Gastrocnemius medialis (tissue), 4 donors: Measurements from ENCODE around the gene SPNS2. TPM values are rescaled to one million over a fixed set of nuclear protein-coding genes. Genes with fewer than 3 reads are reported as not detected.

ENCODE experiments used
- ATAC-seq, 2 donors: fragments of 150-250 bp; one replicate each; pipeline ENCODE4 v1.9.1; 2016
- DNase-seq, 2 donors: peaks; one replicate each; pipeline ENCODE4 v3.0.0-alpha.2; 2019
- H3K27ac ChIP-seq, 4 donors: fragments of 200-600 bp; sonication (generic); 1 replicate in 1 of 4; 2 replicates in 3 of 4; pipeline ENCODE4 v1.5.1; 2016 to 2018; ENCODE audit warnings: mild to moderate bottlenecking in 2 of 4, moderate library complexity in 1 of 4
- H3K27me3 ChIP-seq, 3 donors: fragments of 200-600 bp; sonication (generic) in 2 of 3; 1 replicate in 1 of 3; 2 replicates in 2 of 3; pipeline versions ENCODE4 v1.5.1 to v1.6.0; 2016 to 2019; ENCODE audit warnings: mild to moderate bottlenecking in 1 of 3, moderate library complexity in 1 of 3
- H3K36me3 ChIP-seq, 2 donors: fragments of 200-600 bp; sonication (generic) in 1 of 2; one replicate each; pipeline ENCODE4 v1.5.1; 2017 to 2018
- H3K4me1 ChIP-seq, 2 donors: fragments of 200-600 bp; sonication (generic) in 1 of 2; one replicate each; pipeline ENCODE4 v1.5.1; 2016 to 2017; ENCODE audit warnings: mild to moderate bottlenecking in 2 of 2
- H3K4me3 ChIP-seq, 4 donors: fragments of 200-600 bp; sonication (generic) in 3 of 4; 1 replicate in 1 of 4; 2 replicates in 3 of 4; pipeline ENCODE4 v1.5.1; 2016 to 2019; ENCODE audit warnings: mild to moderate bottlenecking in 2 of 4
- H3K9me3 ChIP-seq, 3 donors: fragments of 200-600 bp; sonication (generic) in 2 of 3; 1 replicate in 1 of 3; 2 replicates in 2 of 3; pipeline ENCODE4 v1.5.1; 2016 to 2019
- CTCF ChIP-seq, 5 experiments: fragments of 450-650 bp in 3 of 5; fragments of 200-600 bp in 2 of 5; sonication (generic) in 2 of 5; IDR thresholded peaks in 4 of 5; conservative IDR thresholded peaks in 1 of 5; 1 replicate in 4 of 5; 2 replicates in 1 of 5; pipeline ENCODE4 v1.5.1; 2016 to 2019; ENCODE audit warnings: antibody characterized with exemption in 5 of 5, mild to moderate bottlenecking in 3 of 5, moderate library complexity in 3 of 5
- POLR2A ChIP-seq, 2 donors: fragments of 450-650 bp; IDR thresholded peaks; one replicate each; pipeline ENCODE4 v1.6.1; 2017; ENCODE audit warnings: antibody characterized with exemption in 2 of 2, mild to moderate bottlenecking in 2 of 2, moderate library complexity in 2 of 2
- in situ Hi-C, 4 donors: fragments of 200-750 bp; cut with MboI; loops; one replicate each; pipeline versions ENCODE4 v1.15.0 to v1.8.0; 2017; ENCODE audit warnings: low sequenced_read_pairs in 4 of 4
- intact Hi-C: fragments of 100-400 bp; cut with DNase I; formaldehyde crosslinking; loops from one replicate; pipeline ENCODE4 v1.15.1; 2023; ENCODE audit warnings: low total_unique reads
- total RNA-seq, 4 donors: library from RNA; depleted of rRNA; stranded (reverse); fragments of >200 nt; gene quantifications; one replicate each; pipeline versions ENCODE4 v1.1.0 to v1.2.3, GENCODE V29; 2016

Gene SPNS2
- total RNA-seq, 4 donors from 2014 or later = 2.7 to 6.2 (median 4.2) TPM

GRCh38 chr17:4587195-4587594, 88.5 kb downstream of the SPNS2 start:
- in situ Hi-C loops (no loop called here), intact Hi-C loops (loop anchor here (2.0 kb wide), 1 partner anchor 14 kb away; no protein-coding TSS in a partner anchor)
- TF ChIP-seq CTCF (IDR thresholded peaks at IDR 0.05 in 4 of 5, conservative IDR thresholded peaks at IDR 0.05 in 1 of 5) = no peak
- peak; percentile 52 to 78 for TF ChIP-seq POLR2A (IDR thresholded peaks at IDR 0.05)
- Histone ChIP-seq H3K9me3 (no peaks in the 10 kb centered on the region), H3K4me3 (peak overlapping the region; percentile 63 to 87 (median 73)), H3K27me3 (no peaks in the 10 kb centered on the region), H3K27ac (peak overlapping the region; percentile 90 to 100 (median 98)), H3K36me3 (peaks cover 0 to 4% of the 10 kb centered on the region in 2 donors), H3K4me1 (peaks cover 52 to 54% of the 10 kb centered on the region in 2 donors)
- DNase-seq (peak in 1 of 2 donors; percentile 66), ATAC-seq (peak; percentile 1 to 6)

- intact Hi-C loops = loop anchor here (2.0 kb wide), 1 partner anchor 13 kb away; no protein-coding TSS in a partner anchor
- DNase-seq = no peak
- Histone ChIP-seq H3K4me1 (peaks cover 58 to 60% of the 10 kb centered on the region in 2 donors), H3K9me3 (no peaks in the 10 kb centered on the region), H3K4me3 (peak overlapping the region; percentile 33 to 87 (median 70)), H3K36me3 (peaks cover 0 to 10% of the 10 kb centered on the region in 2 donors), H3K27me3 (no peaks in the 10 kb centered on the region), H3K27ac (peak overlapping the region; percentile 90 to 100 (median 98))
- no peak for TF ChIP-seq POLR2A (IDR thresholded peaks at IDR 0.05)
- no peak for TF ChIP-seq CTCF (IDR thresholded peaks at IDR 0.05 in 4 of 5, conservative IDR thresholded peaks at IDR 0.05 in 1 of 5)
- in situ Hi-C loops = no loop called here
- no peak for ATAC-seq
These were observed 89.1 kb downstream of the SPNS2 start for GRCh38 chr17:4587803-4588202.

- in situ Hi-C loops (no loop called here), intact Hi-C loops (no loop called here)
- H3K4me3 ChIP-seq = peak overlapping the region; percentile 33 to 87 (median 70)
- H3K4me1 ChIP-seq = peaks cover 60% of the 10 kb centered on the region in 2 donors
- peak overlapping the region; percentile 90 to 100 (median 98) for H3K27ac ChIP-seq
- ATAC-seq (no peak), DNase-seq (no peak)
- H3K27me3 ChIP-seq = no peaks in the 10 kb centered on the region
- H3K36me3 ChIP-seq = peaks cover 0 to 16% of the 10 kb centered on the region in 2 donors
- TF ChIP-seq CTCF (IDR thresholded peaks at IDR 0.05 in 4 of 5, conservative IDR thresholded peaks at IDR 0.05 in 1 of 5) = no peak
- TF ChIP-seq POLR2A (IDR thresholded peaks at IDR 0.05) = peak; percentile 7 to 27
- H3K9me3 ChIP-seq = no peaks in the 10 kb centered on the region
These were observed 89.7 kb downstream of the SPNS2 start for GRCh38 chr17:4588391-4588790.

Other genes starting within 250 kb of the SPNS2 start
- 10 to 100 TPM; 12.6 to 26.9 (median 13.5) TPM for gene ANKFY1, start 234.9 kb upstream of the SPNS2 start, total RNA-seq
- 100 to 1,000 TPM; 152 to 217 (median 180) TPM for gene UBE2G1, start 132.2 kb upstream of the SPNS2 start, total RNA-seq
- not detected for gene SPNS3, start 64.9 kb upstream of the SPNS2 start, total RNA-seq
- gene MYBBP1A, start 56.5 kb downstream of the SPNS2 start, total RNA-seq = 10 to 100 TPM; 42.5 to 60.2 (median 48.9) TPM
- gene GGT6, start 61.7 kb downstream of the SPNS2 start, total RNA-seq = under 1 TPM in 1 of 4 donors, not detected in 3; 0.63 TPM
- gene SMTNL2, start 85.6 kb downstream of the SPNS2 start, total RNA-seq = 100 to 1,000 TPM; 110 to 588 (median 420) TPM
- gene ALOX15, start 142.8 kb downstream of the SPNS2 start, total RNA-seq = not detected
- 10 to 100 TPM; 31.5 to 46.8 (median 35.6) TPM for gene PELP1, start 205.3 kb downstream of the SPNS2 start, total RNA-seq
- gene ARRB2, start 211.8 kb downstream of the SPNS2 start, total RNA-seq = 10 to 100 TPM in 1 of 4 donors, 1 to 10 TPM in 3; 5.5 to 11.8 (median 7.8) TPM
- 10 to 100 TPM; 29.4 to 58.5 (median 44.8) TPM for gene MED11, start 232.5 kb downstream of the SPNS2 start, total RNA-seq
- not detected for gene ZMYND15, start 241.0 kb downstream of the SPNS2 start, total RNA-seq
- gene CXCL16, start 241.0 kb downstream of the SPNS2 start, total RNA-seq = 1 to 10 TPM; 1.2 to 2.1 (median 1.4) TPM